GM19324 (cell line): ENCODE measurements around the gene EFHC2.

ENCODE experiments used
- ATAC-seq: cut with Tn5 transposase; IDR thresholded peaks from one replicate; pipeline ENCODE4 v1.9.1; 2021; ENCODE audit warnings: mild to moderate bottlenecking, moderate library complexity; ENCODE audit not compliant: unreplicated experiment, low FRiP score

EFHC2 gene

GRCh38 chrX:44343412-44344141 is at the start of gene EFHC2:
Gene EFHC2, minus strand, starts transcription at chrX:44343672. Its CDS starts 84 bp downstream, at chrX:44343588.
- ATAC-seq: no peak

- no peak for ATAC-seq
Observed at GRCh38 chrX:44392767-44393166, 49.3 kb upstream of the EFHC2 start.

GRCh38 chrX:44384688-44385338 is 41.3 kb upstream of the EFHC2 start:
- ATAC-seq: no peak

GRCh38 chrX:44382871-44383270 is 39.4 kb upstream of the EFHC2 start:
- no peak for ATAC-seq

- no peak for ATAC-seq
Observed at GRCh38 chrX:44352758-44353157, 9.3 kb upstream of the EFHC2 start.

GRCh38 chrX:44349561-44349960 is 6.1 kb upstream of the EFHC2 start:
- ATAC-seq: no peak

GRCh38 chrX:44344687-44345086 is 1.2 kb upstream of the EFHC2 start:
- no peak for ATAC-seq

- no peak for ATAC-seq
Observed at GRCh38 chrX:44344194-44344593, 722 bp upstream of the EFHC2 start.

- ATAC-seq: no peak
Observed at GRCh38 chrX:44342866-44343265, 606 bp downstream of the EFHC2 start.

- ATAC-seq: no peak
Observed at GRCh38 chrX:44338361-44338760, 5.1 kb downstream of the EFHC2 start.

- no peak for ATAC-seq
Observed at GRCh38 chrX:44332437-44332836, 11.0 kb downstream of the EFHC2 start.

GRCh38 chrX:44330227-44330626 is 13.2 kb downstream of the EFHC2 start:
- no peak for ATAC-seq

- no peak for ATAC-seq
Observed at GRCh38 chrX:44319550-44319949, 23.9 kb downstream of the EFHC2 start.

- no peak for ATAC-seq
Observed at GRCh38 chrX:44317181-44317580, 26.3 kb downstream of the EFHC2 start.

GRCh38 chrX:44314808-44315207 is 28.7 kb downstream of the EFHC2 start:
- ATAC-seq: no peak

GRCh38 chrX:44314259-44314734 is 29.2 kb downstream of the EFHC2 start:
- ATAC-seq: no peak

GRCh38 chrX:44312421-44312820 is 31.1 kb downstream of the EFHC2 start:
- ATAC-seq: no peak

- ATAC-seq: no peak
Observed at GRCh38 chrX:44310227-44310626, 33.2 kb downstream of the EFHC2 start.

GRCh38 chrX:44308869-44309268 is 34.6 kb downstream of the EFHC2 start:
- no peak for ATAC-seq

GRCh38 chrX:44306356-44306755 is 37.1 kb downstream of the EFHC2 start:
- ATAC-seq: no peak

- ATAC-seq: no peak
Observed at GRCh38 chrX:44305921-44306320, 37.6 kb downstream of the EFHC2 start.

GRCh38 chrX:44303119-44303518 is 40.4 kb downstream of the EFHC2 start:
- no peak for ATAC-seq
